HFF-Myc (cell line): ENCODE measurements around the gene NLRP14.

Source experiments
- DNase-seq: peaks from one replicate; pipeline ENCODE4 v3.0.0-alpha.2; 2011; ENCODE audit warnings: low read depth; ENCODE audit errors: extremely low read depth
- H3K4me3 ChIP-seq: replicated peaks from 2 replicates; pipeline ENCODE4 v1.5.1; 2011; ENCODE audit warnings: low read depth, mild to moderate bottlenecking, control low read depth, low read length
- CTCF ChIP-seq: IDR thresholded peaks from 2 replicates; pipeline ENCODE4 v1.5.1; 2012; ENCODE audit warnings: mild to moderate bottlenecking, low read depth, low read length, control low read depth; ENCODE audit errors: missing control alignments

NLRP14 gene

GRCh38 chr11:7021318-7021717, 1.0 kb downstream of the NLRP14 start:
- H3K4me3 ChIP-seq = no peak overlapping the region
- no peak for DNase-seq
- no peak for TF ChIP-seq CTCF

GRCh38 chr11:7028141-7028540, 7.9 kb downstream of the NLRP14 start:
- H3K4me3 ChIP-seq = no peak overlapping the region
- DNase-seq = no peak
- TF ChIP-seq CTCF = no peak

- TF ChIP-seq CTCF = no peak
- DNase-seq = no peak
- no peak overlapping the region for H3K4me3 ChIP-seq
Measured at GRCh38 chr11:7030836-7031235, 10.6 kb downstream of the NLRP14 start.

GRCh38 chr11:7031471-7031871, 11.2 kb downstream of the NLRP14 start:
- no peak for TF ChIP-seq CTCF
- DNase-seq = no peak
- no peak overlapping the region for H3K4me3 ChIP-seq

- DNase-seq = no peak
- no peak for TF ChIP-seq CTCF
- no peak overlapping the region for H3K4me3 ChIP-seq
Measured at GRCh38 chr11:7032692-7033091, 12.4 kb downstream of the NLRP14 start.

- no peak for TF ChIP-seq CTCF
- no peak overlapping the region for H3K4me3 ChIP-seq
- DNase-seq = no peak
Measured at GRCh38 chr11:7034019-7034418, 13.7 kb downstream of the NLRP14 start.

- TF ChIP-seq CTCF = no peak
- no peak overlapping the region for H3K4me3 ChIP-seq
- peak; percentile 6 for DNase-seq
Measured at GRCh38 chr11:7046474-7047175, 26.3 kb downstream of the NLRP14 start.
